ENCODE results near the gene SP140L. TPM values are rescaled to one million over a fixed set of nuclear protein-coding genes. Genes with fewer than 3 reads are reported as not detected.

SP140L gene
- total RNA-seq, 1 experiment from 2014 or later: 16.6 TPM

DNA sequence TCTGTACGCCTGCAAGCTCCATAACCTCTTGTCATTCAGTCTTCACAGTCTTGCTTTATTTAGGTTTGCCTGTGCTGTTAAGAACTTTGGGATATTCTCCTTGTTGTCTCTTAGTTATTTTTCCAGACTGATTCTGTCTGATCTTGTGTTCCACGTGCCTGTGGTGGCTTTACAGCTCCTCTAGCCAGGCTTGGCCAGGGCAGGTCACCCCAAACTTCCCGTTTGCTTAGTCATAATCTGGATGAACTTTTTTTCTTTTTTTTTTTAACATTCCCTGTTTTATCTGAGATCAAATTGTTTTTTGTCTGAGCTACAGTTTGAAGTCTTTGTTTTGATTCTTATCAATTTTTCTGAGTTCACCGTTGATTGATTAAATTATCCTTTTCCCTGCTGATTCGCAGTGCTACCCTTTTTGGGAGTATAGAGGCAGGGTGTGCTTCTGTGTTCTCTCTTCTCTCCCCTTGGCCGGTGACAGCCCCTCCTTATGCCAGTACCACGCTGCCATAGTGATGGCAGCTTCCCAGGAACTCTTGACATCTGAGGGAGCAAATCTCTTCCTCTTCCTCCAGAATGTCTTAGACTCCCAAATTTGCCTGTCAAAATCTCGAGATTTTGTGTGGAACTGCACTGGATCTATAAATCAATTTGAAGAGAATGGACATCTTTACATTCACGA is 91.5 kb downstream of the SP140L start:
- BruUV-seq (replicated peaks): no TSS peak
- Histone ChIP-seq H3K27ac (ENCODE audit: low read length) (peak overlapping the region; percentile 73), H3K4me1 (ENCODE audit: control insufficient read depth, insufficient read depth, low read length) (peaks cover 28% of the 10 kb centered on the region), H3K27me3 (ENCODE audit: control insufficient read depth, insufficient read depth, low read length) (no peaks in the 10 kb centered on the region), H3K36me3 (ENCODE audit: control insufficient read depth, insufficient read depth, low read length) (no peaks in the 10 kb centered on the region), H3K4me3 (ENCODE audit: low read depth in 2 of 2, low read length in 2 of 2) (peak overlapping the region; percentile 35 to 53), H3K9me3 (ENCODE audit: control insufficient read depth, insufficient read depth, low read depth, low read length) (no peaks in the 10 kb centered on the region)
- DNase-seq (ENCODE audit: low read depth, low spot score) (no peak), ATAC-seq (no peak)
- in situ Hi-C loops (cut with HindIII; ENCODE audit: low pct_unique_long_range_greater_than_20kb, low sequenced_read_pairs): no loop called here
- CTCF ChIA-PET: no interaction called here
- TF ChIP-seq SIN3A (IDR thresholded peaks at IDR 0.05; ENCODE audit: borderline replicate concordance, insufficient read depth, low read depth, low read length) (no peak), CTCF (IDR thresholded peaks at IDR 0.05) (no peak), POLR2AphosphoS5 (IDR thresholded peaks at IDR 0.05; ENCODE audit: low read depth, low read length) (no peak), TCF7L2 (IDR thresholded peaks at IDR 0.05; ENCODE audit: low read depth, low read length) (no peak)
- TF ChIP-seq, protein P1, sequence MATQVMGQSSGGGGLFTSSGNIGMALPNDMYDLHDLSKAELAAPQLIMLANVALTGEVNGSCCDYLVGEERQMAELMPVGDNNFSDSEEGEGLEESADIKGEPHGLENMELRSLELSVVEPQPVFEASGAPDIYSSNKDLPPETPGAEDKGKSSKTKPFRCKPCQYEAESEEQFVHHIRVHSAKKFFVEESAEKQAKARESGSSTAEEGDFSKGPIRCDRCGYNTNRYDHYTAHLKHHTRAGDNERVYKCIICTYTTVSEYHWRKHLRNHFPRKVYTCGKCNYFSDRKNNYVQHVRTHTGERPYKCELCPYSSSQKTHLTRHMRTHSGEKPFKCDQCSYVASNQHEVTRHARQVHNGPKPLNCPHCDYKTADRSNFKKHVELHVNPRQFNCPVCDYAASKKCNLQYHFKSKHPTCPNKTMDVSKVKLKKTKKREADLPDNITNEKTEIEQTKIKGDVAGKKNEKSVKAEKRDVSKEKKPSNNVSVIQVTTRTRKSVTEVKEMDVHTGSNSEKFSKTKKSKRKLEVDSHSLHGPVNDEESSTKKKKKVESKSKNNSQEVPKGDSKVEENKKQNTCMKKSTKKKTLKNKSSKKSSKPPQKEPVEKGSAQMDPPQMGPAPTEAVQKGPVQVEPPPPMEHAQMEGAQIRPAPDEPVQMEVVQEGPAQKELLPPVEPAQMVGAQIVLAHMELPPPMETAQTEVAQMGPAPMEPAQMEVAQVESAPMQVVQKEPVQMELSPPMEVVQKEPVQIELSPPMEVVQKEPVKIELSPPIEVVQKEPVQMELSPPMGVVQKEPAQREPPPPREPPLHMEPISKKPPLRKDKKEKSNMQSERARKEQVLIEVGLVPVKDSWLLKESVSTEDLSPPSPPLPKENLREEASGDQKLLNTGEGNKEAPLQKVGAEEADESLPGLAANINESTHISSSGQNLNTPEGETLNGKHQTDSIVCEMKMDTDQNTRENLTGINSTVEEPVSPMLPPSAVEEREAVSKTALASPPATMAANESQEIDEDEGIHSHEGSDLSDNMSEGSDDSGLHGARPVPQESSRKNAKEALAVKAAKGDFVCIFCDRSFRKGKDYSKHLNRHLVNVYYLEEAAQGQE (IDR thresholded peaks at IDR 0.05; ENCODE audit: insufficient read depth in 1 of 2, low read depth in 2 of 2, low read length in 1 of 2): no peak
- POLR2A ChIA-PET: no interaction called here
- intact Hi-C loops (cut with micrococcal nuclease; ENCODE audit: unreplicated experiment): no loop called here

- intact Hi-C loops (cut with micrococcal nuclease; ENCODE audit: unreplicated experiment) (no loop called here), in situ Hi-C loops (cut with HindIII; ENCODE audit: low pct_unique_long_range_greater_than_20kb, low sequenced_read_pairs) (no loop called here)
- H3K27me3 ChIP-seq (ENCODE audit: control insufficient read depth, insufficient read depth, low read length): no peaks in the 10 kb centered on the region
- no peak overlapping the region for H3K4me3 ChIP-seq (ENCODE audit: low read depth in 2 of 2, low read length in 2 of 2)
- no peaks in the 10 kb centered on the region for H3K9me3 ChIP-seq (ENCODE audit: control insufficient read depth, insufficient read depth, low read depth, low read length)
- H3K36me3 ChIP-seq (ENCODE audit: control insufficient read depth, insufficient read depth, low read length): no peaks in the 10 kb centered on the region
- H3K4me1 ChIP-seq (ENCODE audit: control insufficient read depth, insufficient read depth, low read length): peaks cover 28% of the 10 kb centered on the region
- no peak for ATAC-seq
- BruUV-seq (replicated peaks): no TSS peak
- TF ChIP-seq POLR2AphosphoS5 (IDR thresholded peaks at IDR 0.05; ENCODE audit: low read depth, low read length) (no peak), TCF7L2 (IDR thresholded peaks at IDR 0.05; ENCODE audit: low read depth, low read length) (no peak), SIN3A (IDR thresholded peaks at IDR 0.05; ENCODE audit: borderline replicate concordance, insufficient read depth, low read depth, low read length) (no peak), CTCF (IDR thresholded peaks at IDR 0.05) (no peak)
- TF ChIP-seq, protein P1 (IDR thresholded peaks at IDR 0.05; ENCODE audit: insufficient read depth in 1 of 2, low read depth in 2 of 2, low read length in 1 of 2): no peak
- H3K27ac ChIP-seq (ENCODE audit: low read length): peak overlapping the region; percentile 54; the same call in 1 of the 2 replicates
- CTCF ChIA-PET: no interaction called here
- DNase-seq (ENCODE audit: low read depth, low spot score): no peak
- POLR2A ChIA-PET: no interaction called here
These were observed 92.2 kb downstream of the SP140L start for GRCh38 chr2:230419181-230419580.
